GM06990 (cell line): Measurements from ENCODE around the gene GRIA1.

Experiments used
- DNase-seq: peaks from one replicate; pipeline ENCODE4 v3.0.0-alpha.2; 2011; ENCODE audit not compliant: insufficient read length; ENCODE audit errors: extremely low read depth
- H3K27me3 ChIP-seq: replicated peaks from 2 replicates; pipeline ENCODE4 v1.6.0; 2011; ENCODE audit warnings: low read length; ENCODE audit not compliant: control insufficient read depth, insufficient read depth
- H3K36me3 ChIP-seq: 2 replicates; pipeline ENCODE4 v1.5.1; 2011; ENCODE audit warnings: low read length; ENCODE audit not compliant: control insufficient read depth, insufficient read depth
- H3K4me3 ChIP-seq: replicated peaks from 2 replicates; pipeline ENCODE4 v1.5.1; 2011; ENCODE audit warnings: low read depth, mild to moderate bottlenecking, control low read depth, low read length
- TF ChIP-seq, protein P1 (sequence below): IDR thresholded peaks from 2 replicates; pipeline ENCODE4 v1.5.1; 2011; ENCODE audit warnings: low read length, control low read depth, mild to moderate bottlenecking, inconsistent platforms; ENCODE audit not compliant: insufficient read depth, poor library complexity, severe bottlenecking

GRIA1 gene

DNA sequence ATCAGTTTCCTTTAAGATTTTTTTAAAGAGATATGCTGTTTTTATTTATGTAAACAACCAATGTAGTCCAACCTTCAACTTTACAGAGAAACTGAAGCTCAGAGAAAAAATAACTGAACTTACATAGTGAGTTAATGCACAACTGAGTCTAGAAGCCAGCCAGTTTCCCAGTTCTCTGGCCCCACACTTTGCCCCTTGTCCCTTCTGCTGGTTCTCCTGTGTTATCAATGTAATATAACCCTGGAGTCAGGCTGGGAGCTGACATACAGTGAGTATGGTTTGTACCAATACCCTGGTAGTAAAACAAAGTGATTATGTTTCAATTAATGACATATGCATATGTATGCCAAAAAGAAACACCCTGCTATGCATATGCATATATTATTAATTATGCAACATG is 32.2 kb upstream of the GRIA1 start:
- Histone ChIP-seq H3K4me3 (no peak overlapping the region), H3K36me3 (no peaks in the 10 kb centered on the region), H3K27me3 (no peaks in the 10 kb centered on the region)
- TF ChIP-seq, protein P1, sequence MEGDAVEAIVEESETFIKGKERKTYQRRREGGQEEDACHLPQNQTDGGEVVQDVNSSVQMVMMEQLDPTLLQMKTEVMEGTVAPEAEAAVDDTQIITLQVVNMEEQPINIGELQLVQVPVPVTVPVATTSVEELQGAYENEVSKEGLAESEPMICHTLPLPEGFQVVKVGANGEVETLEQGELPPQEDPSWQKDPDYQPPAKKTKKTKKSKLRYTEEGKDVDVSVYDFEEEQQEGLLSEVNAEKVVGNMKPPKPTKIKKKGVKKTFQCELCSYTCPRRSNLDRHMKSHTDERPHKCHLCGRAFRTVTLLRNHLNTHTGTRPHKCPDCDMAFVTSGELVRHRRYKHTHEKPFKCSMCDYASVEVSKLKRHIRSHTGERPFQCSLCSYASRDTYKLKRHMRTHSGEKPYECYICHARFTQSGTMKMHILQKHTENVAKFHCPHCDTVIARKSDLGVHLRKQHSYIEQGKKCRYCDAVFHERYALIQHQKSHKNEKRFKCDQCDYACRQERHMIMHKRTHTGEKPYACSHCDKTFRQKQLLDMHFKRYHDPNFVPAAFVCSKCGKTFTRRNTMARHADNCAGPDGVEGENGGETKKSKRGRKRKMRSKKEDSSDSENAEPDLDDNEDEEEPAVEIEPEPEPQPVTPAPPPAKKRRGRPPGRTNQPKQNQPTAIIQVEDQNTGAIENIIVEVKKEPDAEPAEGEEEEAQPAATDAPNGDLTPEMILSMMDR, result no peak
- no peak for DNase-seq

DNA sequence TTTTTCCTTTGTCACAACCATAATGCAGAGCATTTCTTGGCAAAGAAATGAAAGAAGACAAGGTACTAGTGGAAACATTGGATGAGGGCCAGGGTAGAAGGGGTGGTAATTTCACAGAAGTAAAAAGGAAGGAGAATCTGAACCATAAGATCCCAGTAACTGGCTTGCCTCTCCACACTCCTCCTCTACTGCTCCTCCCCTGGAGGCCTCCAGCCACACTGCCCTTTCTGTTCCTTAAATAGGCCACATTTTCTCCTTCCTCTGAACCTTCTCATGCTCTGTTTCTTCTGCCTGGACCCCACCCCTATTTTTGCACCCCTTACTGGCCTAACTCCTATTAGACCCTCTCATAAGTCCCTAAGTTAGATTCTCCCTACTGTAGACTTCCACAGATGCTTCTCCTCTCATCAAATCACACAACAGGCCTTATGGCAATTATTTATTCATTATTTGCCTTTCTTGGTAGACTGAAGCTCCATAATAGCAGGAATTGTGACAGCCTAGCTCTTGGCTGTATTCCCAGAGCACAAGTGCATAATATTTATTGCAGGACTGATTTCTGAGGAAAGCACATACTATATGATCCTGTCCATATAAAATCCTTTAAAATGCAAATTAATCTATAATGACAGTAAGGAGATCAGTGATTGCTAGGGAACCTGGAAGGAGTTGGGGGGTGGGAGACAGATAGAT is 31.3 kb upstream of the GRIA1 start:
- TF ChIP-seq, protein P1, result no peak
- Histone ChIP-seq H3K4me3 (no peak overlapping the region), H3K36me3 (no peaks in the 10 kb centered on the region), H3K27me3 (no peaks in the 10 kb centered on the region)
- DNase-seq, result no peak

DNA sequence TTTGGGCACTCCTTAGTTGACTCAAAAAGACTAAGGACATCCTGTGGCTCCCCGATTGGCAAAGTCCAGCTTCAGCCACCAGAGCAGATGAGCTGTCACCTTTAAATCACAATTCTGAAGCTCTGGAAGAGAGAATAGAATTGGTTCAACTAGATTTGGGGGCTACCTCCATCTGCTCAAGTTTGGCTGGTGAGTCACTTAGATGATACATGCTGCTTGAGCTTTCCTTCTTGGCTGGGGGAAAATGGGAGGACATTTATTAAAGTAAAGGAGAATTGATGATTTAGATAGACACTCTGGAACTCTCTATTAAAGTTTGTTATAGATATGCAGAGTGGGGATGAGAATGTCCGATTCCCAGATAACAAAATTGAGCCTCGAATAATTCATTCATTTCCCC is 30.0 kb upstream of the GRIA1 start:
- TF ChIP-seq, protein P1, result no peak
- Histone ChIP-seq H3K27me3 (no peaks in the 10 kb centered on the region), H3K36me3 (no peaks in the 10 kb centered on the region), H3K4me3 (no peak overlapping the region)
- DNase-seq, result no peak

DNA sequence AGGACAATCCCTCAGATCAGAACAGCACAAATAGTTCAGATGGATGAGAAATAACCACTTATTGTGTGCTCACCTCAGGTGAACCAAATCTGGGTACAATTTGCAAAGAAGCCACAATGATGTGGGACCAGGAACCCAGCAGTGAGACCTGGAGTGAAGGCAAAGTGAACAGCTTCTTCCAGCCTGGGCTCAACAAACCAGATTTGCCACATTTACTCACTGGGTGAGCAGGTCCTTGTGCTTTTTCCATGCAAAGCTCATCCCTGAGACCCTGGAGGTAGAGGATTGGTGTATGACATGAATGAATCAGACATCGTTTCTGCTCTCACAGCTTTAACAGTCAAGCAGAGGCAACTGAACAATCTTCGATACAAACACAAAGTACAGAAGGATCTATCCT is 29.1 kb upstream of the GRIA1 start:
- Histone ChIP-seq H3K4me3 (no peak overlapping the region), H3K36me3 (no peaks in the 10 kb centered on the region), H3K27me3 (no peaks in the 10 kb centered on the region)
- TF ChIP-seq, protein P1, result no peak
- DNase-seq, result no peak

DNA sequence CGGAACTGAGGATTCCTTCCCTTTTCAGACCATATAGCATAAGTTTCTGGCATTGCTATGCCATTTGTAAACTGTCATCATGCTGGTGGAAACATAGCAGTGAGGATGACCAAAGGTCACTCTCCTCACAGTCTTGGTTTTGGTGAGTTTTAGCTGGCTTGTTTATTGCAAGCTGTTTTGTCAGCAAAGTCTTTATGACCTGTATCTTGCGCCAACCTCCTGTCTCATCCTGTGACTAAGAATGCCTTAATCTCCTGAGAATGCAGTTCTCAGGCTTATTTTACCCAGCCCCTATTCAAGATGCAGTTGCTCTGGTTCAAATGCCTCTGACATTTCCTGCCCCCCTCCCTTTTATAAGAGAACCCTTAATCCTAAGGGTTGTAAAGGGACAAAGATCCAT is 26.7 kb upstream of the GRIA1 start:
- Histone ChIP-seq H3K27me3 (no peaks in the 10 kb centered on the region), H3K4me3 (no peak overlapping the region), H3K36me3 (no peaks in the 10 kb centered on the region)
- DNase-seq, result no peak
- TF ChIP-seq, protein P1, result no peak

DNA sequence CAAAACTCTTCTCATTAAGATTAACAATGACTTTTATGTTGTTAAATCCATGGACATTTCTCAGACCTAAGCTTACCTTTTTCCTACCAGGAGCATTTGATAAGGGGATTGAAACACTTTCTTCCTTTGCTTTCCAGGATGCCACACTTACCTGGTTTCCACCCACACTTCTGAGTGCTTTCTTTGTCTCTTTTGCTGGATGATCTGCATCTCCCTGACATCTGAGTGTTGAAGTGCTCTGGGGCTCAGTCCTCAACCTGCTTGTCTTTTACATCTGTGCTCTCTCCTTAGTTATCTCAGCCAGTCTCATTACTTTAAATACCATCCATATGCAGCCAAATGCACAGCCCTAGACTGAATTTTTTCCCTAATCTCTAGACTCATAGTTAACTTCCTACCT is 22.9 kb upstream of the GRIA1 start:
- H3K27me3 ChIP-seq, result no peaks in the 10 kb centered on the region
- H3K36me3 ChIP-seq, result no peaks in the 10 kb centered on the region
- DNase-seq, result no peak
- TF ChIP-seq, protein P1, result no peak
- H3K4me3 ChIP-seq, result no peak overlapping the region
